ENCODE measurements around the gene SPINK4.

SPINK4 gene

DNA sequence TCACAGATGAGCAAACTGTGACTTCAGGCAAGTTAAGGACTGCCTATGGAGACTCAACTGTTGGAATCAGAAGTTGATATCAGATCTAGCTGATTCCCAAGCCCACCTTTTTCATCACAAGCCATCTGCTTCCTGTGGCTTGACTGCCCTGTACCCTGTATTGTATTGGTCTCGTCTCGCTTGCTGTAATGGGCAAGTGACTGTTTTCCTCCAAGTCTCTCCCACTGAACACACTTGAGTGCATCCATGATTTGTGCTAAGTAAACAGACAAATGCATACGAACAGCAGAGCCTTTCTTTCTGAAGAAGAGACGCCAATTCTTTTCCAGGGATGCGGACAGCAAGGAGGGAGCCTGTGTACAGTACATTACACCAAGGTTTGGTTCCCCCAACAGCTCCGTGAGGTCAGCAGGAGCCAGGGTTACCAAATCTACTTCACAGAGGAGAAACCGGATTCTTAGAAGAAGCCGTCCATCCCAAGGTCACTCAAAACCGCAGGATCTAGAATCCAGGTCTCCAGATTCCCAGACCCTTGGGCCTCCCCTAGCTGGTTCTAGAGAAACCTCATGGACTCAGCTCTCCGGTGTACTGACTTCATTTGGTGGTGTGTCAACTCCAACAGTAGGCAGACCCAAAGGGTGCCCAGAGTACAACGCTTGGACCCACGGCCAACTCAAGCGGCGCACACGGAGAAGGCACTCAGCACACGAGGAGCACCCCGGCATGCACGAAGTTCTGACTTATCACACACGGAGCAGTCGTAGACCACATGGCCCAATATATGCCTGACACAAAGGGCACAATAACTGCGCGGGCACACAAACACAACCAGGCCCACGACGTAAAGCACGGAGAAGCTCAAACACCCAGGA lies 23.4 kb downstream of the SPINK4 start:
- peak in 1 of 2 donors; percentile 15 for DNase-seq

DNA sequence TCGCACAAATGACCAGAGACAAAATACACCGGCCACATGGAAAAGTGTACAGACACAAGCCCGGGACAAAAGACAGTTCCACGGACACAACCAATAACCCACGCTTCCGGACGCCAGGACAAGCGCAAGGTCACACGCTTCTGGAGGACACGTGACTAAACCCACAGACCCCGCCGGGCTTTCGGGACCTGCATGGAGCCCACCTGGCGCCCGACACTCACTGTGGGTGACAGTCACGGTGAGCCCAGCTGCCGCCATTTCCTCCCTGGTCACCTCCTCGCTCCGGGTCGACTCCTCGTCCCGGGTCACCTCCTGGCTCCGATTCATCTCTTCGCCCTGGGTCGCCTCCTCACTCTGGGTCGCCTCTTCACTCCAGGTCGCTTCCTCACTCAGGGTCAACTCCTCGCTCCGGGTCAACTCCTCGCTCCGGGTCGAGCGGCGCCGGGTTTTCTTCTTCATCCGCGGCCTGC lies 24.1 kb downstream of the SPINK4 start:
- peak; percentile 26 to 41 for DNase-seq

DNA sequence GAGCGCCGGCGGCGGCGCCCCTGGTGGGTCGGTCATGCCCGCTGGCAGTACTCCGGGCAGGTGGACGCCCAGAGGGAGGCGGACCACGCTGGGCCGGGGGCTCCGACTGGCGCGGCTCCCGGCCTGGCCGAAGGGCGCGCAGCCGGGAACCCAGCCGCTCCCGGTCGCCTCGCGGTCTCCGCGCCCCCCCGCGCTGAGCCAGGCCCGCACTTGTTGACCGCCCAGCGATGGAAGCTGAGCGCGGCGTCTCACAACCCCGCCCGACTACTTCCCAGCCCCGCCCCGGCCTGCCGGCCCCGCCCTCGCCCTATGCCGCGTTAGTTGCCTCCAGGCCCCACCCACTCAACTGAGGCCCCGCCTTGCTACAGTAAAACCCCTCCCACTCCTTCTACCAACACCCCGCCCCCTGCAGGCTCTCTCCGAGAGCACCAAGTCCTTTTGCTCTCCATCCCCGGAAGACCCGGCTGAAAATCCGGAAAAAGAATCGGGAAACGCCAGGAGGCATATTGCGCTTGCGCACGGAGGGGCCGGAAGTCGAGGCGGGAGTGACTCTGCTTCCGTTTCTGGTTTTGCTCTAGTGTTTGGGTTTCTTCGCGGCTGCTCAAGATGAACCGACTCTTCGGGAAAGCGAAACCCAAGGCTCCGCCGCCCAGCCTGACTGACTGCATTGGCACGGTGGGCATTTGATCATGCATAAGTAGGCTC lies 24.7 kb downstream of the SPINK4 start, which contains the start of the genes BAG1 and CHMP5:
Gene BAG1, minus strand, starts transcription at position 236 of the 705 bp plus-strand sequence.
Gene CHMP5, plus strand, starts transcription at position 577 of the 705 bp plus-strand sequence. Its CDS starts 30 bp downstream, at position 607.
- peak; percentile 99 to 100 for DNase-seq

DNA sequence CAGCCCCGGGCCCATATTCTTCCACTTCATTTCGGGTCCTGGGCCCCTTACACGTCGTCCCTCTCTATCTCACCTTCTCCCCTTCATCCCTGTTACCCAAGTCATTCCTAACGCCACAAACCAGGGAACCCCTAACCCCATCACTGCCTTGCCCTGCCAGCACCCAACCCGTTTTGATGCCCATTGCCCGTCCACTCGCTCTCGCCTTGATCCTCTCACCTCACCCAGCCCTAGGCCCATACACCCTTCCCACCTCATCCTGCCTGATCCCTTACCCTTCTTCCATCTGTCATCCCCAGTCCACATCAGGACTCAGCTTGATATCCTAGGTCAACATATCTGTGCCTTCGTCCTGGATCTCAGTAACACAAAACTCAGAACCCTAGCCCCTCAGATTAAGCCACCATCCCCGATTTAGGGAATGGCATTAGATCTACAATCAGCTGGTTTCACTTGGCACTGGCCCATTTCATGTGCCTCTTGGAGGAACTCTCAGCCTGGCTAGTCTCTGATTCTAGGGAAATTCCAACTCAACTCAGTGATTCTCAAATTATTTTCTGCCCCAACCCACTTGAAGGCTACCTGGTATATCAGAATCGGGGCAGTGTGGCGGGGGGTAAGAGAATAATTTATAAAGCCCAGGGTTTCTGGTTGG lies 25.4 kb downstream of the SPINK4 start:
- DNase-seq, result no peak

DNA sequence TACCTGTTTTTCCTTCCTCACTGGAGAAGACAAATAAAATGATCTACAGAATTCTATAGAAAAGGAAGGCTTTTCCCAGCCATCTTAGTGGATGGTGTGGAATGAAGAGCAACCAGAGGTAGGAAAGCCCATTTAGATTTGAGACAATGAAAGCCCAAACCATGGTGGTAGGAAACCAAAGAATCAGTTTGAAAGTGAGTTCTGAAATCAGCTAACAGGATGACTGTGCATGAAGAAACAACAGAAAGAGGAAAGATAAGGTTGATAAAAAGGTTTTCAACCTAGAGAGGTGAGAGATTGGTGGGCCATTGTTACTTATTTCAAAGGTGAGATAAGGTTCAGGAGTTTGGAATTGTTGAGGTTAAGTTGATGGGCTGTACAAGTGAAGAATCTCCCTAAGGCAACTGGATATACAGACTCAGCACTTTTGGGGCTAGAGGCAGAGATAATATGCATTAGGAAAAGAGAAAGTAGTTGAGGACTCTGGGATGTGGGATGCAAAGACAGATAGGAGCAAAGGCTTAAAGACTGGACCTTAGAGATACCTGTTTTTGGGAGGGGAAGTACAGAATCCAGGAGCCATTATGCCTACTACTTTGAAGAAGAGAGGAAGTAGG lies 27.3 kb downstream of the SPINK4 start:
- no peak for DNase-seq

DNA sequence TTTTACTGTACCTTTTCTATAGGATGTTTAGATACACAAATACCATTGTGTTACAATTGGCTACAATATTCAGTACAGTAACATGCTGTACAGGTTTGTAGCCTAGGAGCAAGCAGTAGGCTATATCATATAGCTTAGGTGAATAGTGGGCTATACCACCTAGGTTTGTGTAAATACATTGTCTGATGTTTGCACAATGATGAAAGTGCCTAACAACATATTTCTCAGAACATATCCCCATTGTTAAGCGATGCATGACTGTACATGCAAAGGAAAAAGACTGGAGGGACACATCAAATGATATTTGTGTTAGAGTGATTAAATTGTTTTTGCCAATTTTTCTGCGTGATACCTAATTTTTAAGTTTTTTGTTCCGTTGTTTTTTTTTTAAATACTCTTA lies 30.2 kb downstream of the SPINK4 start:
- DNase-seq, result no peak

DNA sequence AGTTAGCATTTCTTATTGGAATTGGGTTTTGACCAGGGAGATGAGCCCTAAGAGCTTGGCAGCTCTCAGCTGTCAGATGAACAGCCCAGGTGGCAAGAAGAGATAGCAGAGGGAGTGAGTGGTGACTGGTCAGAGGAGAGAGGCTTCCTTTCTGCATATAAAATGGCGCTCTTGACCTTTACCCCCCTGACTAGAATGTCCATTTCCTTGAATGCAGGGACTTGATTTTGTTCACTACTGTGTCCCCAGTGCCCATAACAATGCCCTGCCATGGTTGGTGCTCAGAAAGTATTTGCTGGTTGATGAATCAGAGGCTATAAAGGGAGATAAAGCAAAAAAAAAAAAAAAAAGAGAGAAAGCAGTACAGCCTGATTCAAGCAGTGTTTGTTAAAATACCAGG lies 32.1 kb downstream of the SPINK4 start:
- DNase-seq, result no peak

DNA sequence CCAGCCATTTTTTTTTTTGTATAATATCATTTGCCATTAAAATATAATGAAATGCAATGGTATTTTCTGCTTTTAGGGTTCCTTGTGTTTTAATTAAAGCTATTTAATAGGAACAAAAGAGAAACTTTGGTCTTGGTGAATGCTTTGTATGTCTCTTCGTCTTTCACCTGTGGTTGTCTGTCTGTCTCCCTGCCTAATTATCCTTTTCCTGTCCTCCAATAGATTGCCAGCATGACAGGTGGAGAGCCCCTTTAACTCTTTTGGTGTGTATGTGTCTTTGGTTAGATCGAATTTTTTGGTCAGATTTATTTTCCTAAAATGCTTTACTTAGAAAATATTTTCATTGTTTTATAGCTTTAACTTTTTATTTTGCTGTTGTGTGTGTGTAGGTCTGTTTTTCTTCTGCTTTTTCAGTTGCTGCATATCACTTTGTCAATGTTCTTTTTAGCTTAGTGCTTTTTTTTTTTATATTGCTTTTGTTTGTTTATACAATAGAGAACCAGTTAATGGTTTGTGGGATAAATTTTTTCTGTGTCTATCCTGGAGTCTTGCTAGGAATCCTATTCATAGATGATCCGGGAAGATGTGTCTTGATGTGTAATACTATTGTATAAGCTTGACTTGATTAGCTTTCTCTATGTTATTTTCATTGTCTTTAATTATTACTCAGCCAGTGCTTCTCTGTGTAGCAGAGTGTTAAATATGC lies 33.5 kb downstream of the SPINK4 start:
- no peak for DNase-seq

DNA sequence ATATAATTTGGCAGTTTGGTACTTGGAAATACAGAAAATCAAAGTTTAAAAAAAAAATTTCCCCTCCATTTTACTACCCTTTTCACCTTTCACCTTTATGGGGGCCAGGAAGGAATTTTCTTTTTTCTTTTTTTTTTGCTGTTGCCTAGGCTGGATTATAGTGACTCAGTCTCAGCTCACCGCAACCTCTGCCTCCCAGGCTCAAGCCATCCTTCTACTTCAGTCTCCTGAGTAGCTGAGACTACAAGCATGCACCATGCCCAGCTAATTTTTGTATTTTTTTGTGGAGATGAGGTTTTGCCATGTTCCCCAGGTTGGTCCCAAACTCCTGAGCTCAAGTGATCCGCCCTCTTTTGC lies 34.0 kb downstream of the SPINK4 start:
- no peak for DNase-seq

DNA sequence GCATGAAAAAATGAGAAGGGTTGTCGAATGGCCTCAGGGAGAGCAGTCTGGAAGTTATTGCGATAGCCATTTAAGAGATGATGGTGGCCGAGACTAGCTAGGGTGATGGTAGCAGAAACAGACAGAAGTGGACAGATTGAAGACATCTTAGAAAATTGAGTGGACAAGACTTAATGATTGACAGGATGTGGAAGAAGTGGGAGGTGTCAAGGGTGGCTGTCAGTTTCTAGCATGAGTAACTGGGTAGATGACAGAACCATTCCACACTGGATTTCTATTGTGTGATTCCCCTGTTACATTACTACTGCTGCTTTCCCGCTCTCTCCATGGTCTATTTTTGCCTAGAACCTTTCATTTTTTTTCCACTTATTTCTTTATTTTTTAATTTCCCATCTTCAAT lies 37.5 kb downstream of the SPINK4 start:
- DNase-seq, result no peak

DNA sequence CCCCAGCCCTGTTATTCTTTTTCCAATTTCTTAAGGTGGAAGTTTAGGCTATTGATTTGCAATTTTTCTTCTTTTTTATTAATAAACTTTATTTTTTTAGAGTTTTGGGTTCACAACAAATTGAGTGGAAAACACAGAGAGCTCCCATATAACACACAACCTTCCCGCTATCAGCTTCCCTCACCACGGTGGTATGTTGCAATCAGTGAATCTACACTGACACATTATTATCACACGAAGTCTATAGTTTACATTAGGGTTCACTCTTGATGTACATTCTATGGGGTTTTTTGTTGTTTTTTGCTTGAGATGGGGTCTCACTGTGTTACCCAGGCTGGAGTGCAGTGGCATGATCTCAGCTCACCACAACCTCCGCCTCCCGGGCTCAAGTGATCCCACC lies 45.5 kb downstream of the SPINK4 start:
- no peak for DNase-seq

DNA sequence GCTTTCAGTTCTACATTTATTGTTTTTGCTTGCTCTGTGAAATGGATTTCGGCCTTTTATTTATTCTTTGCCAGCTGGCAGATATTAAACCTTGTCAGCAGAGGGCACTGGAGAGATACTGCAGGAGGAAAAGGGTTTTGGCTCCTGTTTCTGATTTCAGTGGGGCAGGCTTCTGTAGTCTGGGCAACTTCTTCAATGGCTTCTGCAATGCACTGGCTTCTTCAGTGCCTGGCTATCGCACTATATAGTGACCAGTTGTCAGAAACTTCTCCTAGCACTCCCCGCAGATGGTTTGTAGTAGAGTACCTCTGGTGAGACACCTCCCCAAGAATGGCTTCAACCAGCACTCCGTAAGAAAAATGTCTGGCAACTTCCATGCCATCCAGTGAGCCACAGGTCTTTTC lies 47.1 kb downstream of the SPINK4 start:
- peak; percentile 38 to 61 for DNase-seq

DNA sequence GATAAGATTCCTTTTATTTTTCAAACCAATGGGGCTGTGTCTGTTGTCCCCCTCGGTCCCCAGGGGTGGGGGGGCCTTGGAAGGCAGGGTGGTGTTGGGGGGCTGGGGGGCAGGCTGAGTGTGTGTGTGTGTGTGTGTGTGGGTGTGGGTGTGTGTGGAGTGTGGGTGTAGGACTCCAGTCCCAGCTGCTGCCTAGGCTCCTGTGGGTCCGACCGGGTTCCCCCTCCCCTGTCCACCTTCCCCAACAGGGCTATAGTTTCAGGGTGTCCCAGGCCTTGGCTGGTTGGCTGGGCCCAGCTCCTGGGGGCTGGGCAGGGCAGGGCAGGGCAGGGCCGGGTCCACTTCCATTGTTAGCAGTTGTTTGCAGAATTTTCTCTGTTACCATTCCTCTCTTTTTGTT lies 48.3 kb downstream of the SPINK4 start:
- DNase-seq, result no peak

DNA sequence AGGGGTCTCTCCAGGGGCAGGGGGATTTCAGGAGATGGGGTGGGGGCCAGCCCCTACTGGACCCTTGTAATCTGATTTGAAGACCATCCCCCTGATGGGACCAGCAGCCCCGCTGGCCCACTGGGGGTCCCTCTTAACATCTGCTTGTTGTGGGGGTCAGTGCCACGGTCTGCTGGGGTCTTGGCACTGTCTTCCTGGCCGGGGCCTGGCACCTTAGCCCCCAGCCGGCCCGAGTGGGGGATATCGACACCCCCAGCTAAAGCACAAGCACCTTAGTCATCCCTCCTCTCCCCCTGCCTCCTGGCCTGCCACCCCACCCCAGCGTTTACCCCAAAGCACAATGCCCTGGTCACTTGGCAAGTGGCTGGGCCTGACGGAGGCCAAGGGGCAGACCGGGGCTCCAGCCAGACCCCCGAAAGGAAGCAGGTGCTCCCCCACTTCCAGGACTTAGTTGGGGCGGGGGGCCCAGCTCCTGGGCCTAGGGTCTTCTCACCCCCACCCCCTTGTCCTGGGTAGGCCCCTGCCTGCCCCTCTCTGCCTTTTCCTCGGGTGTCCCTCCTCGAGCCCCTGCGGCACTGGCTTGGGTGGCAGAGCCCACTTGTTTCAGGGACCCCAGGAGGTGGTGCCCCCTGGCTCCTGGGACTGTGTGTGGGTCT lies 49.0 kb downstream of the SPINK4 start:
- DNase-seq, result no peak

DNA sequence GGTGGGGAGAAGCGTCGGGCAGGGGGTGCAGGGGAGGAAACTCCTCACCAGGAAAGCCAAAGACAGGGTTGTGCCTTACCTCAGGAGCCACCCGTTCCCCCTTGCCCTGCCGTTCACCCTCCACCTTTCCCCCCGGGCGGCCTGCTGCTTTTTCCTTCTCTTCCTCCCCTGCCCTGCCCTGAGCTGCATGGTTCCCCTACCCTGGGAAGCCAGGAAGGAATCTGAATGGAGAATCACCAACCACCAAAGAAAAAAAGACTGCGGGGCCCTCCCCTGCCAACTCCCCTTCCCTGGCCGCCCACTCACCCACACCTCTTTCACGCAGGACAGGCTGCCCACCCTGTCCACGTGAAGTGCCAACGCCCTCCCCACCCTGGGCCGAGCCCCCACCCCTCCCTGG lies 49.5 kb downstream of the SPINK4 start:
- DNase-seq, result peak; percentile 32 to 34

DNA sequence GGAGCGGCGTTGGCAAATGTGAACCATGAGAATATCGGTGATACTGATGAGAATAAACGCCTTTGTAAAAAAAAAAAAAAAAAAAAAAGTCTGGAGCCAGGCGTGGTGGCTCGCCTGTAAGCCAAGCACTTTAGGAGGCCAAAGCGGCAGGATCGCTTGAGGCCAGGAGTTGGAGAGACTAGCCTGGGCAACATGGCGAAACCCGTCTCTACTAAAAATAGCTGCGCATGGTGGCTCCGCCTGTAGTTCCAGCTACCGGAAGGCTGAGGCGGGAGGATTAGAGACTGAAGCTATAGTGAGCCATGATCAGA lies 49.9 kb downstream of the SPINK4 start:
- no peak for DNase-seq

DNA sequence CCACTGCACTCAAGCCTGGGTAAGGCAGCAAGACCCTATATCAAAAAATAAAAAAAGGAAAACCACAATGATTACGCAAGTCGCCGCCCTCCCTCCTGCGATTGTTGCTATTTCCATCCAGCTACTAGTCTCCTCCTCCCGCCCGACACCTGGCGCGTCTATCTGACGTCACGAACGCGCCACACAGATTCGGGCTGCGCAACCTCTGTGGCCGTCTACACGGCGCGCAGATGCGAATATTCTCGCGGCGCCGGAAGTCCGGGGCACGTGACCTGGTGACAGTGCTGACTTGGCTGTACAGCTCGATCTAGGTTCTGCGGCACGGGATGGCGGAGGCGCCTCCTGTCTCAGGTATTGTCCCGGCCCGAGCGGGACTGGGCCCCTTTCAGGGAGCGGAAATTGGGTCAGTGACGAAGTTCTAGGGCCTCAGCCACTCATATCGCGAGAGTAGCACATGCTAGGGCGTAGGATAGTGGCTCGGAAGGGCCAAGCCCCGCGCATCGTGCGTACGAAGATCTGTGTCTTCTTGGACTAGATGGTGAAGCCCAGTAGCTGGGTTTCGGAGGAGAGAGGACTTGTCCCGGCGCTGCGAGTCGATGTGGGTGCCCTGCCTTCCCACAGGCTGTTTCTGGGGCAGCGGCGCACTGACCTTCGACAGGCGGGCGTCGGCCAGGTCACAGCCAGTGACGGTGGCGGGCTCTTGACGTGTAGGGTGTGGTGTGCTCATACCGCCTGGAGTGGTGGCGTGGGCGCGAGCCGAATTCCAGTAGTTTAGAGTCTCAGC lies 50.5 kb downstream of the SPINK4 start, which contains the start of gene NFX1:
Gene NFX1, plus strand, starts transcription at position 270 of the 784 bp plus-strand sequence. Its CDS starts 57 bp downstream, at position 327.
- peak; percentile 97 for DNase-seq

DNA sequence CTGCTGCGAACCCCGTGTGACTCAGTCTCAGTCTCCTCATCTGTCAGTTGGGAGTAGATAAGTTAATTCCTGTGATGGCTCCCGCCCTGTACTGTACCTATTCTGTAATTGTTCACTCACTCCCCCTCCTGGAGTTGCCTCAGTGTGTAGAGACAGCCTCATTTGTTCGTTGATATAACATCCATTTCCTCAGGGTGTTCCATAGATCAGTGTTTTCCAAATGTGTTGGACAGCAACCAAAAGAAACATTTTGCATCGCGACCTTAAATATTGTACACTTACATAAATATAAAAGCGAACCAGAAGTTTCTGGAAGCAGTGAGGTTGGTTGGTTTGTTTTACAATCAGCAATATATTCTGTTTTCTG lies 51.0 kb downstream of the SPINK4 start:
- no peak for DNase-seq

DNA sequence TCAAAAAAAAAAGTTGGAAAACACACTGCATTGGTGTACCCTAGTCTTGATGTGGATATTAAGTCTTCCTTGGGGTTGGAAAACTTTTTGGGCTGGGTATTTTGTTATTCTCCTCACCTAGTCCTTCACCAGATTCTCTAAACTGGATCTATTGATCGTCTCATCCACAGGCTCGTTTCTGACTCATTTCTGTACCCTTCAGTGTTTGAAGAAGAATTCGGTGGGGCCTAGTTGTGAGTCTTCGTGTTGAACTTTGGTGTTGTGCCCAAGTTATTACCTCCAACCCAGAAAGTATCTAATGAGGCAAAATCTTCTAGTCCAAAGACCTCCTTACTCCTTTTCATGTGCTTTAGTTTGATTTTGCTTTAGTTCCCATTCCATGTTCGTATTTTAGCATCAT lies 51.9 kb downstream of the SPINK4 start:
- no peak for DNase-seq

DNA sequence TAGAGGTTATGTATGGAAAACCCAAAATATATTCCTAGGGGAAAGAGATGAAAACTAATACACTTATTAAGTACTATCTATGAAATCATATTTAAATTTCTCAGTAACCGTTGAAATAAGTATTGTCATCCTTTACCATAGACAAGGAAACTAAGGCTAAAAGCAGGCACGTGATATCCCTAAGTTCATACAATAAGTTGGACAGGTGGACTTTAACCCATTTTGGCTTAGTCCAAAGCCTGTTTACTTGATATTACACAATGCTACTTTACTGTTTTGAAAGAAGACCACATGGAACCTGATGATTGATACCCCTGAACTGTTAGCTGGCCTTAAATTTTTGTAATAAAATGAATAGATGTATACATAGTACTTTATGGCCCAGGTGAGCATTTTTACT lies 53.8 kb downstream of the SPINK4 start:
- DNase-seq, result no peak

All from activated CD4-positive, alpha-beta T cell treated with anti-CD3 and anti-CD28 coated beads for 4 hours (primary cell).